ENCODE data around the gene PPP3CA. TPM values are rescaled to one million over a fixed set of nuclear protein-coding genes. Genes with fewer than 3 reads are reported as not detected.

Gene PPP3CA
- total RNA-seq, 1 experiment from 2014 or later = 40.2 TPM

DNA sequence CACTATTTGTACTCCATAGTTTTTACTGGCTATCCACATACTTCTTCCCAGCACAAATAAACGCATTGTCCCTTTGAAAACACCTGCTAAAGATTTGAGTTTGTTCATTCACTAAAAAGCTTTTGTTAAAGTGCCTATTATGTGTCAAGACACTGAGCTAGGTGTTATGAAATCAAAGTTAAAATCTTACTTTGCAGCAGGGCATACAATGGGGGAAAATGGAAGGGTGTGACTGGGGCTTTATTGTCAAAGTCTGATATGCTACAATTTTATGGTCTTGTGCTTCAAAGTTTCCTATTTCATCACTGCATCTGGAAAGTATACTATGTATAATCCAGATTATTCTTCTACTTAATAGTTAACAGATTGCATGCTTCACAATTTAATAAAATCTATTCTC lies 128.4 kb downstream of the PPP3CA start:
- Histone ChIP-seq H3K9me3 (ENCODE audit: insufficient read depth, low read depth) (no peaks in the 10 kb centered on the region), H3K4me1 (replicated peaks; ENCODE audit: insufficient read depth) (no peaks in the 10 kb centered on the region), H3K9me2 (ENCODE audit: insufficient read depth) (no peaks in the 10 kb centered on the region), H3K79me2 (ENCODE audit: low read depth) (no peaks in the 10 kb centered on the region), H2AFZ (no peak overlapping the region), H3K27me3 (ENCODE audit: insufficient read depth, low read depth) (no peaks in the 10 kb centered on the region), H3F3A (ENCODE audit: insufficient read depth, low read depth) (no peaks in the 10 kb centered on the region), H4K20me1 (ENCODE audit: insufficient read depth) (no peaks in the 10 kb centered on the region), H3K27ac (no peak overlapping the region), H3K4me3 (no peak overlapping the region), H3K36me3 (ENCODE audit: low read depth) (no peaks in the 10 kb centered on the region), H3K4me2 (no peak overlapping the region)
- ChIA-PET CTCF (no interaction called here), POLR2A (ENCODE audit: unreplicated experiment) (no interaction called here)
- intact Hi-C loops (cut with micrococcal nuclease; ENCODE audit: unreplicated experiment) = no loop called here
- no TSS peak for BruUV-seq (replicated peaks)
- no peak for DNase-seq
- TF ChIP-seq CTCF (conservative IDR thresholded peaks at IDR 0.05) (no peak), EZH2 (IDR thresholded peaks at IDR 0.05; ENCODE audit: low read depth) (no peak)

GRCh38 chr4:101218346-101218745 lies 129.0 kb downstream of the PPP3CA start:
- no TSS peak for BruUV-seq (replicated peaks)
- no peak for TF ChIP-seq CTCF (conservative IDR thresholded peaks at IDR 0.05)
- intact Hi-C loops (cut with micrococcal nuclease; ENCODE audit: unreplicated experiment) = no loop called here
- no peaks in the 10 kb centered on the region for H3K9me2 ChIP-seq (ENCODE audit: insufficient read depth)
- no peaks in the 10 kb centered on the region for H3K9me3 ChIP-seq (ENCODE audit: insufficient read depth, low read depth)
- no peaks in the 10 kb centered on the region for H3K27me3 ChIP-seq (ENCODE audit: insufficient read depth, low read depth)
- H3K79me2 ChIP-seq (ENCODE audit: low read depth) = no peaks in the 10 kb centered on the region
- H3F3A ChIP-seq (ENCODE audit: insufficient read depth, low read depth) = no peaks in the 10 kb centered on the region
- no peaks in the 10 kb centered on the region for H4K20me1 ChIP-seq (ENCODE audit: insufficient read depth)
- no peak overlapping the region for H3K27ac ChIP-seq
- no peak for DNase-seq
- H3K36me3 ChIP-seq (ENCODE audit: low read depth) = no peaks in the 10 kb centered on the region
- H3K4me3 ChIP-seq = no peak overlapping the region
- H3K4me1 ChIP-seq (replicated peaks; ENCODE audit: insufficient read depth) = no peaks in the 10 kb centered on the region
- ChIA-PET CTCF (no interaction called here), POLR2A (ENCODE audit: unreplicated experiment) (no interaction called here)
- H3K4me2 ChIP-seq = no peak overlapping the region
- H2AFZ ChIP-seq = no peak overlapping the region

- Histone ChIP-seq H2AFZ (no peak overlapping the region), H3K36me3 (ENCODE audit: low read depth) (no peaks in the 10 kb centered on the region), H3K27me3 (ENCODE audit: insufficient read depth, low read depth) (no peaks in the 10 kb centered on the region), H4K20me1 (ENCODE audit: insufficient read depth) (no peaks in the 10 kb centered on the region), H3K4me2 (no peak overlapping the region), H3K27ac (no peak overlapping the region), H3K9me2 (ENCODE audit: insufficient read depth) (no peaks in the 10 kb centered on the region), H3K9me3 (ENCODE audit: insufficient read depth, low read depth) (no peaks in the 10 kb centered on the region), H3F3A (ENCODE audit: insufficient read depth, low read depth) (no peaks in the 10 kb centered on the region), H3K4me3 (no peak overlapping the region), H3K4me1 (replicated peaks; ENCODE audit: insufficient read depth) (no peaks in the 10 kb centered on the region), H3K79me2 (ENCODE audit: low read depth) (no peaks in the 10 kb centered on the region)
- CTCF ChIA-PET = interaction anchor here (0.6 kb wide), 1 partner anchor 168 kb away, joined by 3 read pairs; no protein-coding TSS in a partner anchor
- intact Hi-C loops (cut with micrococcal nuclease; ENCODE audit: unreplicated experiment) = no loop called here
- TF ChIP-seq CTCF (conservative IDR thresholded peaks at IDR 0.05) = no peak
- TF ChIP-seq EZH2 (IDR thresholded peaks at IDR 0.05; ENCODE audit: low read depth) = no peak
- no peak for DNase-seq
- no TSS peak for BruUV-seq (replicated peaks)
- POLR2A ChIA-PET (ENCODE audit: unreplicated experiment) = no interaction called here
These were observed 129.8 kb downstream of the PPP3CA start for GRCh38 chr4:101217353-101218031.
